Naive thymus-derived CD4-positive, alpha-beta T cell (primary cell): ENCODE measurements around the gene SORCS2. TPM values are rescaled to one million over a fixed set of nuclear protein-coding genes. Genes with fewer than 3 reads are reported as not detected.

Source experiments
- ATAC-seq: fragments of 150-1000 bp; cut with Tn5 transposase; 2 replicates; pipeline ENCODE4 v1.10.0; 2021; ENCODE audit warnings: mild to moderate bottlenecking, moderate library complexity
- CTCF ChIA-PET: fragments of 350-600 bp; sonication (Branson Sonifier 250); formaldehyde crosslinking; loops from one replicate; lab custom pipeline; 2021; ENCODE audit warnings: antibody characterized with exemption; lab: Charles Lee
- POLR2A ChIA-PET: fragments of 350-600 bp; sonication (Branson Sonifier 250); formaldehyde crosslinking; loops from one replicate; lab custom pipeline; 2021; ENCODE audit warnings: antibody characterized with exemption, inconsistent platforms; lab: Charles Lee
- DNase-seq, 9 donors: peaks; one replicate each; pipeline versions ENCODE4 v3.0.0 to v3.0.0-alpha.2; 2020 to 2022; ENCODE audit warnings: mixed read lengths in 1 of 9
- H3K27ac ChIP-seq: one replicate; pipeline ENCODE4 v1.7.0; 2013; ENCODE audit warnings: mild to moderate bottlenecking, low read depth, low read length, moderate library complexity
- H3K27me3 ChIP-seq, 2 donors: one replicate each; pipeline ENCODE4 v1.7.0; 2013; ENCODE audit warnings: low read length in 2 of 2, mild to moderate bottlenecking in 2 of 2, moderate library complexity in 2 of 2; ENCODE audit not compliant: control insufficient read depth in 2 of 2, insufficient read depth in 2 of 2
- H3K36me3 ChIP-seq, 3 experiments: 1 replicate in 2 of 3; 2 replicates in 1 of 3; pipeline ENCODE4 v1.7.0; 2013; ENCODE audit warnings: low read length in 3 of 3, mild to moderate bottlenecking in 3 of 3, moderate library complexity in 1 of 3; ENCODE audit not compliant: insufficient read depth in 3 of 3, control insufficient read depth in 2 of 3
- H3K4me1 ChIP-seq, 2 donors: one replicate each; pipeline ENCODE4 v1.7.0; 2013; ENCODE audit warnings: low read length in 2 of 2, mild to moderate bottlenecking in 2 of 2, moderate library complexity in 1 of 2; ENCODE audit not compliant: control insufficient read depth in 2 of 2, insufficient read depth in 2 of 2
- H3K4me3 ChIP-seq: 2 replicates; pipeline ENCODE4 v1.7.0; 2013; ENCODE audit warnings: mild to moderate bottlenecking, low read length
- H3K9me3 ChIP-seq, 3 experiments: 1 replicate in 2 of 3; 2 replicates in 1 of 3; pipeline ENCODE4 v1.7.0; 2013; ENCODE audit warnings: low read length in 3 of 3; ENCODE audit not compliant: control insufficient read depth in 2 of 3
- H3K27ac Mint-ChIP-seq, 9 donors: one replicate each; pipeline ENCODE4 v1.8.0; 2020 to 2022; ENCODE audit warnings: mixed read lengths in 9 of 9, mild to moderate bottlenecking in 8 of 9, moderate library complexity in 5 of 9, inconsistent platforms in 2 of 9
- H3K27me3 Mint-ChIP-seq, 5 donors: one replicate each; pipeline ENCODE4 v1.8.0; 2021 to 2022; ENCODE audit warnings: mixed read lengths in 5 of 5, mild to moderate bottlenecking in 1 of 5
- H3K36me3 Mint-ChIP-seq, 5 donors: one replicate each; pipeline ENCODE4 v1.8.0; 2020 to 2022; ENCODE audit warnings: mixed read lengths in 5 of 5, mild to moderate bottlenecking in 3 of 5, inconsistent platforms in 1 of 5
- H3K4me1 Mint-ChIP-seq, 7 donors: one replicate each; pipeline ENCODE4 v1.8.0; 2020 to 2022; ENCODE audit warnings: mixed read lengths in 7 of 7, mild to moderate bottlenecking in 3 of 7, inconsistent platforms in 1 of 7
- H3K4me3 Mint-ChIP-seq, 10 donors: one replicate each; pipeline ENCODE4 v1.8.0; 2020 to 2022; ENCODE audit warnings: mild to moderate bottlenecking in 10 of 10, mixed read lengths in 10 of 10, moderate library complexity in 6 of 10, inconsistent platforms in 2 of 10
- H3K9me3 Mint-ChIP-seq, 11 donors: one replicate each; pipeline ENCODE4 v1.8.0; 2020 to 2022; ENCODE audit warnings: mixed read lengths in 11 of 11, mild to moderate bottlenecking in 4 of 11, inconsistent platforms in 1 of 11, moderate library complexity in 1 of 11
- intact Hi-C, 2 donors: fragments of 100-400 bp; cut with micrococcal nuclease; formaldehyde crosslinking; loops; one replicate each; pipeline ENCODE4 v1.15.1; 2023
- polyA plus RNA-seq, 2 donors: library from polyadenylated mRNA; unstranded; fragments of 300-500 nt; fragmentation: Illumina TruSeq; gene quantifications; one replicate each; pipeline ENCODE4 v1.2.3, GENCODE V29; 2021
- total RNA-seq, 6 experiments: library from RNA in 5 of 6; stranded (reverse) in 5 of 6; gene quantifications; 1 replicate in 5 of 6; 2 replicates in 1 of 6; pipeline ENCODE4 v1.2.3 and lab custom pipeline; 2021 to 2026

The SORCS2 gene
- total and polyA plus RNA-seq, 7 experiments from 2014 or later: 0.10 TPM; not detected in 6

- POLR2A ChIA-PET: no interaction called here
- H3K36me3 ChIP-seq: no peaks in the 10 kb centered on the region
- no peak overlapping the region for H3K4me3 ChIP-seq
- H3K36me3 Mint-ChIP-seq: no peaks in the 10 kb centered on the region
- intact Hi-C loops: no loop called here
- no peak overlapping the region for H3K4me3 Mint-ChIP-seq
- no peaks in the 10 kb centered on the region for H3K4me1 ChIP-seq
- CTCF ChIA-PET: interaction anchor here (0.6 kb wide), 1 partner anchor 8 kb away, joined by 3 read pairs; no protein-coding TSS in a partner anchor
- H3K27ac Mint-ChIP-seq: no peak overlapping the region
- H3K9me3 Mint-ChIP-seq: peaks cover 0 to 6% (median 0%) of the 10 kb centered on the region in 11 donors
- ATAC-seq (no peak), DNase-seq (no peak)
- no peaks in the 10 kb centered on the region for H3K27me3 ChIP-seq
- H3K9me3 ChIP-seq: no peaks in the 10 kb centered on the region
- peaks cover 0 to 6% (median 4%) of the 10 kb centered on the region in 5 donors for H3K27me3 Mint-ChIP-seq
- H3K4me1 Mint-ChIP-seq: no peaks in the 10 kb centered on the region
- H3K27ac ChIP-seq: no peak overlapping the region
These were observed 31.7 kb downstream of the SORCS2 start for GRCh38 chr4:7224001-7224400.

- Histone ChIP-seq H3K9me3 (no peaks in the 10 kb centered on the region), H3K36me3 (no peaks in the 10 kb centered on the region), H3K4me1 (no peaks in the 10 kb centered on the region), H3K4me3 (no peak overlapping the region), H3K27me3 (no peaks in the 10 kb centered on the region), H3K27ac (no peak overlapping the region)
- POLR2A ChIA-PET: no interaction called here
- CTCF ChIA-PET: interaction anchor here (0.6 kb wide), 1 partner anchor 7 kb away, joined by 3 read pairs; no protein-coding TSS in a partner anchor
- Mint-ChIP-seq H3K27me3 (peaks cover 0 to 6% (median 4%) of the 10 kb centered on the region in 5 donors), H3K9me3 (no peaks in the 10 kb centered on the region), H3K36me3 (no peaks in the 10 kb centered on the region), H3K4me3 (no peak overlapping the region), H3K4me1 (no peaks in the 10 kb centered on the region), H3K27ac (no peak overlapping the region)
- DNase-seq: no peak
- ATAC-seq: no peak
- intact Hi-C loops: no loop called here
These were observed 32.7 kb downstream of the SORCS2 start for GRCh38 chr4:7224878-7225533.

GRCh38 chr4:7226439-7226838 lies 34.1 kb downstream of the SORCS2 start:
- Mint-ChIP-seq H3K4me3 (no peak overlapping the region), H3K27ac (no peak overlapping the region), H3K36me3 (no peaks in the 10 kb centered on the region), H3K4me1 (no peaks in the 10 kb centered on the region), H3K9me3 (no peaks in the 10 kb centered on the region), H3K27me3 (peaks cover 0 to 6% (median 4%) of the 10 kb centered on the region in 5 donors)
- DNase-seq: no peak
- intact Hi-C loops: no loop called here
- H3K4me1 ChIP-seq: no peaks in the 10 kb centered on the region
- no peak overlapping the region for H3K4me3 ChIP-seq
- no peak overlapping the region for H3K27ac ChIP-seq
- POLR2A ChIA-PET: no interaction called here
- CTCF ChIA-PET: no interaction called here
- H3K27me3 ChIP-seq: no peaks in the 10 kb centered on the region
- H3K36me3 ChIP-seq: no peaks in the 10 kb centered on the region
- no peaks in the 10 kb centered on the region for H3K9me3 ChIP-seq
- ATAC-seq: no peak

GRCh38 chr4:7227008-7227407 lies 34.7 kb downstream of the SORCS2 start:
- POLR2A ChIA-PET: no interaction called here
- Histone ChIP-seq H3K4me3 (no peak overlapping the region), H3K9me3 (no peaks in the 10 kb centered on the region), H3K27me3 (no peaks in the 10 kb centered on the region), H3K36me3 (no peaks in the 10 kb centered on the region), H3K4me1 (no peaks in the 10 kb centered on the region), H3K27ac (no peak overlapping the region)
- Mint-ChIP-seq H3K9me3 (no peaks in the 10 kb centered on the region), H3K27me3 (peaks cover 0 to 6% (median 0%) of the 10 kb centered on the region in 5 donors), H3K36me3 (no peaks in the 10 kb centered on the region), H3K4me1 (no peaks in the 10 kb centered on the region), H3K27ac (no peak overlapping the region), H3K4me3 (no peak overlapping the region)
- DNase-seq (no peak), ATAC-seq (no peak)
- intact Hi-C loops: no loop called here
- CTCF ChIA-PET: no interaction called here

GRCh38 chr4:7228734-7229133 lies 36.4 kb downstream of the SORCS2 start:
- H3K4me1 ChIP-seq: no peaks in the 10 kb centered on the region
- intact Hi-C loops: no loop called here
- H3K4me3 ChIP-seq: no peak overlapping the region
- Mint-ChIP-seq H3K9me3 (no peaks in the 10 kb centered on the region), H3K27me3 (peaks cover 0 to 1% (median 0%) of the 10 kb centered on the region in 5 donors), H3K27ac (no peak overlapping the region), H3K4me3 (no peak overlapping the region), H3K36me3 (no peaks in the 10 kb centered on the region), H3K4me1 (no peaks in the 10 kb centered on the region)
- no peak overlapping the region for H3K27ac ChIP-seq
- no peak for ATAC-seq
- ChIA-PET CTCF (no interaction called here), POLR2A (no interaction called here)
- no peaks in the 10 kb centered on the region for H3K9me3 ChIP-seq
- DNase-seq: no peak
- H3K27me3 ChIP-seq: no peaks in the 10 kb centered on the region
- H3K36me3 ChIP-seq: no peaks in the 10 kb centered on the region

GRCh38 chr4:7232061-7232650 lies 39.8 kb downstream of the SORCS2 start:
- Mint-ChIP-seq H3K9me3 (no peaks in the 10 kb centered on the region), H3K36me3 (no peaks in the 10 kb centered on the region)
- no peak for DNase-seq

More at GRCh38 chr4:7232061-7232650, 39.8 kb downstream of the SORCS2 start:
- ChIA-PET POLR2A (no interaction called here), CTCF (interaction anchor here (0.7 kb wide), 1 partner anchor 8 kb away, joined by 3 read pairs; no protein-coding TSS in a partner anchor)
- H3K4me3 ChIP-seq: no peak overlapping the region
- no peaks in the 10 kb centered on the region for H3K4me1 Mint-ChIP-seq
- no peaks in the 10 kb centered on the region for H3K36me3 ChIP-seq
- no peak overlapping the region for H3K4me3 Mint-ChIP-seq
- H3K4me1 ChIP-seq: no peaks in the 10 kb centered on the region
- intact Hi-C loops: no loop called here
- no peak overlapping the region for H3K27ac ChIP-seq
- no peaks in the 10 kb centered on the region for H3K27me3 ChIP-seq
- ATAC-seq: no peak
- H3K9me3 ChIP-seq: no peaks in the 10 kb centered on the region
- H3K27ac Mint-ChIP-seq: no peak overlapping the region
- H3K27me3 Mint-ChIP-seq: peaks cover 0 to 7% (median 0%) of the 10 kb centered on the region in 5 donors
